Fibroblast of skin of back (primary cell): ENCODE measurements around the gene SLC37A1.
A peak's percentile ranks its signal among the peaks of the same experiment; 100 is the strongest.

Source experiments
- DNase-seq: peaks from one replicate; pipeline ENCODE4 v3.0.0-alpha.2; 2013

Gene SLC37A1

GRCh38 chr21:42580076-42580792, 66.6 kb downstream of the SLC37A1 start:
- DNase-seq, result no peak

GRCh38 chr21:42580793-42581321, 67.2 kb downstream of the SLC37A1 start:
- DNase-seq, result no peak

GRCh38 chr21:42581336-42581992, 67.8 kb downstream of the SLC37A1 start:
- no peak for DNase-seq

DNA sequence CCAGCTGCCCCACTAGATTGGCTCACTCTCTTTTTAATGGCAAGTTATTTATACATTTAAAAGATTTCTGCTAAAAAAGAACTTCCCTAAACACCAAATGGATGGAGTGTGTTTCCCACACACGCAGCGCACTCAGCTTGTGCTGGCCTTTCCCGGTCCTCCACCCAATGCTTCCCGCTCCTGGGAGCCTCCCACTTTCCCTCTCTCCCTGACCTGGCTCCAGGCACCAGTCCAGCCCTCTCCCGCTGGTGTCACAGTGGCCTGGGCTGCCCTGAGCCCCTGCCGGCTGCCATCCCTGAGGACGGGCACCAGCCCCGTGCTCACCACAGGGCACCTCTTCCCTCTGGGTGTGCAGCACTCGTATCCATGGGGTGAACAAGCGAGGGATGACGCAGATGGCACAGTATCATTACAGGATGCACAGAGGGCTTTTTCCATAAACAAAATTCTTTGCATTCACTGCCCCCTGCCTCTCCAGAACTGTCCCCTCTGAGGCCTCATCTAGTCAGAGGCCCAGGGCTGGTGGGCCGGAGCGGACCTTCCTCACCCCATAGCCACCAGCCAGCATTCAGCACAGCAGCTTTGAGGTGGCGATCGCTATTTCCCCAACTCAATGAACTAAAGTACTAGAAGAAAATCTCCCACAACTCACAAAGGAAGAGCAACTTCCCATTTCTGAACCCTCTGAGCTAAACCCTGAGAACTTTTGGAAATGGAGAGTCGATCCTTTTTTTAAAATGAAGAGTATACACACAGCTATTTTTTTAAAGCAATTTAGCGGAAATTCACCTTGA, 68.5 kb downstream of the SLC37A1 start:
- DNase-seq, result no peak

- no peak for DNase-seq
These were observed 69.3 kb downstream of the SLC37A1 start for GRCh38 chr21:42582787-42583476.

DNA sequence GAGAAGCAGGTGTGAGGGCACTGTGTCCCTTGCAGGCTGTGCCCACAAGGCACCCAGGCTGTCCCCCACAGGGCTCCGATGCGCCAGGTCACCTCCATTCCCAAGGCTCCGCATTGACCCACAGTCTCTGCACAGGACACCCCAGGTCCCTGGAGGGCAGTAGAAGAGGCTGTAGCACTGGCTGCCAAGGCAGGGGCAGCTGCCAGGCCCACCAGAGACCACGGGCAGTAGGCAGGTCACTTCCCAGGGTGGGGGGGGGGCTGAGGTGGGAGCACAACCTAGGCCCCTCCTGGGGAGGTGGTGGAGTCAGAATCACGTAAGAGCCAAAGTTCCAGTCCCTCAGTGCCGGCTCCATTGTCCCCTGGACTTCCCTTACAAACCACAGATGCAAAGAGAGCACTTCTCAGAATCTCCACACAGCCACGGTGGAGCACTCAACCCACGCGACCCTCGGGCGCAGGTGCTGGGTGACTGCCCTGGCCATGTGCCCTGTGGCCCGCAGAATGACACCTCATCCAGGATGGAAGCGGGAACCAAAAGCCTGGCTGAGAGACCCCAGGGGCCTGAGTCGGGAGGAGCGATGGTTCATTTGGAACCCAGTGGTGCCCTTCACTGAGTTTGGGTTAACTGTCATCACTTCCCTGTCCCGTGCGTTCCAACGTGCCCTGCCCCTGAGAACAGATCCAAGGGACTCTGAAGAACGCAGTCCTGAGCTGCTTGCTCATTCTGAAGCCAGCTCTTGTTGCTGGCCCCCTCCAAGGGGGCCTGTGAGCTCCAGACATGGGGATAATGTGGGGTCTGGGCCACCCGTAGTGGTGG, 70.0 kb downstream of the SLC37A1 start:
- no peak for DNase-seq

DNA sequence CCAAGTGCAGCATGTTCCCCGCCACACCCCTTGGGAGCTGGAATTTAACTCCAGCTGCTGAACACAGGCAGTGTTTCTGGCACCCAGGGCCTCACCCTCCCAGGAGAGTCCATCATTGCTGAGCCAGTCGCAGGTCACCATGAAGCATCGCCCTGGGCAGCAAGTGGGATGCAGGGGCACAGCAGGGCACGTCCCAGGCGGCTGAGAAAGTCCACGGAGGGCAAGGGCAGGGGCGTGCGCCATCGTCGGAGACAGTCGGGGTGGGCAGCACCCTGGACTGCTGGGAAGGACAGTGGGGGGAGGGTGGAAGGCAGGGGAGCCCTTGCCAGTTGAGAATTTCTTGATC, 70.6 kb downstream of the SLC37A1 start:
- no peak for DNase-seq

GRCh38 chr21:42585881-42586280, 72.2 kb downstream of the SLC37A1 start:
- DNase-seq, result no peak

DNA sequence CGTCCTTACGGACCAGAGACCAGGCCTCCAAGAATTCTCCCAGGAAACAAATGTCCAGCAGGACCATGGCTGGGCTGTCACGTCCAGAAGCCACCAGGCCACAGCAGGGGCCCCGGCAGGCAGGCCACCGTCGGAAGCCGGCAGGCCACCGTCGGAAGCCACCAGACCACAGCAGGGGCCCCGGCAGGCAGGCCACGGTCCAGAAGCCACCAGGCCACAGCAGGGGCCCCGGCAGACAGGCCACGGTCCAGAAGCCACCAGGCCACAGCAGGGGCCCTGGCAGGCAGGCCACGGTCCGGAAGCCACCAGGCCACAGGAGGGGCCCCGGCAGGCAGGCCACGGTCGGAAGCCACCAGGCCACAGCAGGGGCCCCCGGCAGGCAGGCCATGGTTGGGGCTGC, 72.8 kb downstream of the SLC37A1 start:
- no peak for DNase-seq

DNA sequence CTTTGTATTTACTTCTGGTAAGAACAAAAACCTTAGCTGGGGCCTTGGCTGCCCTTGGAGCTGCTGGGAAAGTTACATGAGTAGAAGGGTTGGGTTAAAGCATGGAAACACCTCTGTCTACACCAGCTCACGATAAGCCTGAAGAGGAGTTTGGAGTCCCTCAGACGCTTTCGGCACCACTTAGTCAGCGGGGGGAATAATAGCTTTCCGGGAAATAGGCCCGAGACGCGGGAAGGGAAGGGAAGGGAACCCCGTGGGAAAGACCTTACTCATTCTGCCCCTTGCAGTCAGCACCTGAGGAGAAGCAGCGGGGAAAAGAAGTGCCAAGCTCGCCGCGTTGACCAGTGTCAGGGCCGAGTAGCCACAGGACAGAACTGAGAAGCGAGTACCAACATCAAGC, 73.4 kb downstream of the SLC37A1 start:
- DNase-seq, result no peak

DNA sequence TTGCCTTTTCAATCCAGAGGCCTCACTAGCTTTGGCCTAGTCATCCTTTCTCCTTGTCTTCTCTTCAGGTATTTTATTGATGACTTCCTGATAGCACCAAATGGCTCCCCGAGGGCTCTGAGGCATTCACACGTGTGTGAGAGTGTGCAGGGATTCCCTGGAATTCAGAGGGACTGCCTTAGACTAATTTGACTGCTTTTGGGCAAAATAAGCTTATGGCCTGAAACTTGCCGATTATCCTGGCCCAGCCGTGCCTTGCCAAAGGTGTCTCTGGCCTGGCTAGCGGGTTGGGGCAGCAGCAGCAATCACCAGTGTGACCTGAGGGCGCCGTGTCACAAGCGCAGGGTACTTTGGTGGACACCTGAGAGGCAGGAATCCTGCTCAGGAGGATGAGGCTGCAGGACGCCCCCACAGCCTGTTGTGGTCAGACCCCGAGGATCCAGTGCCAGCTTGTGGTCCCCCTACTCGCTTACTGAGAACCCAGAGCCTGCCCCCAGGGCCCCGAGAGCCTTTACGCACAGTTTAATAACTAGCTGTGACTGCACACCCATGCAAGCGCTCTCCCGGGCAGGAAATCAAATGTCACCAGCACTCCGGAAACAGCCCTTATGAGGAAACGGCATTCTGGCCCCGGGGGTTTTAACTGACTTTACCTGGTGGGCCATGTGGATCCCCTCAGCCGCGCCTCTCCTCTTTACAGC, 76.9 kb downstream of the SLC37A1 start:
- no peak for DNase-seq

GRCh38 chr21:42591170-42591869, 77.7 kb downstream of the SLC37A1 start:
- DNase-seq, result no peak

DNA sequence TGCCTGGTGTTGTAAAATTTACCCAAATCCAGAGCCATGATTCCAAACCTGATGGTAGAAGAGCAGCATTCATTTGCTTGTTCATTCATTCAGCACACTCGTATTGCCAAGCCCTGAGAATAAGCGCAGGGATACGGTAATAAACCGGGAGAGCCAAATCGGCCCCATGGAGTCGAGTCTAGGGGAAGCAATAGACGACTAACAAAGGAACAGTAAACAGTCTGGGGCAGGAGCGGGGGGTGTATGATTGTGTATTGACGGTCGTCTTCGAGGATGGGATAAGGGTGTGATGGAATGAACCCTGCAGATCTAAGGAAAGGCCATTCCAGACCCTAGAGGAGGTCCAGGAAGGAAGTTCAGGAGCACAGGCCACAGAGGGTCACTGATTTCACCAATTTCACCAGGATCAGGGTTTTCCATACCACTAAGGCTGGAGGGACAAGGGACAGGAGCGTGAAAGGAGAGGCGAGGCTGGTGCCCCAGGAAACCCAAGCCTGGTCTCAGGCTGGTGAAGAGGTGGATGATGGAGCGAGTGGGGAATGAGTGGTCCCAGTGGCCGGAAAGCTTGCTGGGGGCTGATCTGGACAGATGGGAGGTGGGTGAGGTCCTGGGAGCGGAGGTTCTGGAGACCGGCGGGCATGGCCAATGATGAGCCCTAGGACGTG, 78.6 kb downstream of the SLC37A1 start:
- no peak for DNase-seq

DNA sequence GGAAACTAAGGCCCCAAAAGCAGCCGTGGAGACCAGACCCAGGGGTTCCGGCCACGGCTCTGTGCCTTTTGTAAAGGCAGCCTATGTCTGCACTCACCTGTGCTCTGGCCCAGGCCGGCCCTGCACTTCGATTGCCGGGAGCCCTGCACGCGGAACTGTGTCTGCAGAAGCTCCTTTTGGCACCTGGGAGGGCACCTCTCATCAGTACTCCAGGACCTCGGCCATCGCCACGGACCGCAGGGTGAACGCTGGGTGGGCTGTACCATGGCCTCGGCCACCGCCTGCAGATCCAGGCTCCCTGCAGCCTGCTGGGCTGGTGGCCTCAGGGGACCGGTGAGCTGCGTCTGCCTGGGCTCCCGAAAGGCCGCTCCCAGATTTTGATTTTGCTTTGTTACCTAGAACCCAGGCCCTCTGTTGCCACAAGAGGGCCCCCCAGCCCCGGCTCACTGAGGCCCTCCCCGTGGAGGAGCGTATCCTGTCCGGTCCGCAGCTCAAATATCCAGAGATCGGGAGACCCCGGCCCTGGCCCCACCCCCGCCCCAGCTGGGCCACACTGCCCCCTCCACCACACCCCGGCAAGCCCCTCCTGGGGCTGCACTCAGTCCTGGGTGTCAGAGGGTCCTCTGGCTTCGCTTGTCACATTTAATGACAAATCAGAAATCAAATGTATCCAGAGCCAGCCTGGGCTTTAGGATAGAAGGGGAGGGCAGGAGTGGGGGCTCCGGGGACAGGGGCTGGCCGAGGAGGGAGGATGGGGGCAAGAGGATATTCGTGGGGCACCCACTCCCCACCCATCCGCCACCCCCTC, 79.6 kb downstream of the SLC37A1 start:
- DNase-seq, result peak; percentile 47

DNA sequence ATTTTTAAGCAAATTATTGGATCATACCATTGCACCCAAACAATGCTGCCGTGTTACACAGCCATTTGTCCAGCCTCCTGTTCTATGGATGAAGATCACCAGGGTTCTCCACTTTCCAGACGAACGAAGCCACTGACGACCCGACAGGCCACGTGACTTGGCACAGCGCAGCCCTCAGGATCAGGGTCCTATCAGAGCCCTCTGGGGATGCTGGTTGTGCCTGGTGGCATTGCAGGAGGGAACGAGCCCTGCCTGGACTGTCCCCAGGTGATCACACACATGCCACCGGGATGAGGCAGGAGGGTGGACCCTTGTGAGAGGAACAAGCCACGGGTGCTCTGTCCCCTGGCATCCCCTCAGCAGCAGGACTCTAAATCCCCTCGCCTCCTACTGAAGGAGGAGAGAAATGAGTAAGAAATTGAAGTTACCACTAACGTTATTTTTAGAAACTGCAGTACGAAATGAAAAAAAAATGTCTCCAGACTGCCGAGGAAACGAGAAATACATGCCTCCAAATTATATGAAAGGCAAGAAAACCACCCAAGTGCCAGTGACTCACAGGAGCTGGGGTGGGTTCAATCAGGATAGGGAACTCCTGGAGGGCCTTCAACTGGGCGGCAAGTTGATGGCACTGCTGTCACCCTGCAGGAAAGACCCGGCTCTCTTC, 81.1 kb downstream of the SLC37A1 start:
- peak; percentile 51 for DNase-seq

- DNase-seq, result no peak
These were observed 81.9 kb downstream of the SLC37A1 start for GRCh38 chr21:42595283-42596187.

DNA sequence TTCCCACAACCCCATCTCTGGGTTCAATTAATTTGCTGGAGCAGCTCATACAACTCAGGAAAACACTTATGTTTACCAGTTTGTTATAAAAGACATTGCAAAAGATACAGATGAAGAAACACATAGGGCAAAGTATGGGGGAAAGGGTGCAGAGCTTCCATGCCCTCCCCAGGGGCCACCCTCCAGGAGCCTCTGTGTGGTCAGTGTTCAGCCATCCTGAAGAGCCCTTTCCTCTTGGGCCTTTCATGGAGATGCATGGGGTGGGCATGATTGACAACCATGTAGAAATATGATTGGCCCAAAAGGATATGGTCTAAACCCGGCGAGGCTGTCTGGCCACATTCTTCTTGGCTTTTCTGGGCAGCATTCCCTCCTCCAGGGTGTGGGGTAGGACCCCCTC, 83.0 kb downstream of the SLC37A1 start:
- no peak for DNase-seq
